NK-92 (cell line): ENCODE data around the gene TMEM42.

Experiments
- DNase-seq: peaks from one replicate; lab custom pipeline; 2025; ENCODE audit not compliant: unreplicated experiment; lab: John Stamatoyannopoulos, UW

Gene TMEM42

DNA sequence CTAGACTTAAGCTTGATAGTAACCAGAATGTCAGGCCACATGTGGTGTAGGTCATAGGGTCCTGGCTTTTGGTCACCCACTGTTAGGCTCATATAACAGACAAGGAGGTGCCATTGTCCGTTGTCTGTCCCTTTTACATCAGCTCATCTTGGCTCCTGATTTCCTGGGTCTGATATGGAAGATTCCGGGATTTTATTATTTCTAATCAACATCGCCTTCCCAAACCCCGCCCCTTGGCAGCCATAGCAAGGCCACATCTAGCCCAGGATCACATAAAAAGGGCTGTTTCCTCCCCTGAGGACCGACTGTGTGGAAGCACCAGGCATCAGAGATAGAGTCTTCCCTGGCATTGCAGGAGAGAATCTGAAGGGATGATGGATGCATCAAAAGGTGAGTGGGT is 12.6 kb downstream of the TMEM42 start, which contains the start of gene TGM4:
TGM4 (plus strand) TSS at position 301 of the 400 bp plus-strand sequence; CDS start at position 372, 71 bp downstream.
- no peak for DNase-seq

GRCh38 chr3:44875596-44875995 is 13.9 kb downstream of the TMEM42 start:
- DNase-seq: no peak

DNA sequence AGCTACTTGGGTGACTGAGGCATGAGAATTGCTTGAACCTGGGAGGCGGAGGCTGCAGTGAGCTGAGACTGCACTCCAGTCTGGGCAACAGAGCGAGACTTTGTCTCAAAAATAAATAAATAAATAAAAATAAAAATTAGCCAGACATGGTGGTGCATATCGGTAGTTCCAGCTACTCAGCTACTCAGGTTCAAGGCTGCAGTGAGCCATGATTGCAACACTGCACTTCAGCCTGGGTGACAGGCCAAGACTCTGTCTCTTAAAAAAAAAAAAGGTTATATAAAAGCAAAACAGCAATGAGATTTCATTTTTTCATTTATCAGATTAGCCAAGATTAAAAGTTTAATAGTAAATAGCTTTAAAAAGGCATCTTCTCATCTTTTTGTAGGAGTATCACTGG is 15.6 kb downstream of the TMEM42 start:
- no peak for DNase-seq

GRCh38 chr3:44880284-44880683 is 18.6 kb downstream of the TMEM42 start:
- DNase-seq: no peak

GRCh38 chr3:44883213-44883955 is 21.7 kb downstream of the TMEM42 start:
- DNase-seq: no peak

DNA sequence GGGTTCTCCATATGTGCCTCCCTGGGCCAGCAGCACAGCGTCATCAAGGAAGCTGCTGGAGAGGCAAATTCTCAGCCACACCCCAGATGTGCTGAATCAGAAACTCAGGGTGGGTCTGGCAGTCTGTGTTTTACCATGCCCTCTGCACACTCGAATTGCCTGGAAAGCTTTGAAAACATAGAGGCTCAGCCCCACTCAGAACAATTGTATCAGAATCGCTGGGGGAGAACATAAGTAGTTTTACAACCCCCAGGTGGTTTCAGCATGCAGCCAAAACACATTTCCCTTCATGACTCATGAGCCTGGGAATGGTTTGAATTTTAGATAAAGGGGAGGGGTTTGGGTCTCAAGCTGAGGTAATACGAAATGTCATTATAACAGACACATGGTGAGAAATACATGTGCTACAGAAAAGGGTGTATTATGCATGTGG is 22.3 kb downstream of the TMEM42 start:
- DNase-seq: no peak

- DNase-seq: no peak
These were observed 23.9 kb downstream of the TMEM42 start for GRCh38 chr3:44885618-44886017.

DNA sequence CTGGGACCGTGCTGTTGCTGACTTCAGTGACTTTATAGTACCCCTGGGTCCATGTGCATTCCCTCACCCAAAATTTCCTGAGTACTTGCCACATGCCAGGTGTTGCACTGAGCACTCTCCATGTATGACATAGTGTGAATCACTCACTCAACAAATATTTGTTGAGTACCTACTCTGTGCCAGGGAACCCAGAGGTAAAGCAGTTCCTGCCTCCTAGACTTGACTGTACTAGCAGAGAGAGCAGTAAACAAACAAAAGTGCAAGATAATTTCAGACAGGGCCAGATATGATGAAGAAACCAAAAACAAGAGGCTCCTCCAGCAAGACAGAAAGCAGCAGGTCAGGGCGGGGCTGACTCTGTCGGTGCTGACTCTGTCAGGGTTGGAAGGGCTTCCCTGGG is 24.8 kb downstream of the TMEM42 start:
- no peak for DNase-seq

DNA sequence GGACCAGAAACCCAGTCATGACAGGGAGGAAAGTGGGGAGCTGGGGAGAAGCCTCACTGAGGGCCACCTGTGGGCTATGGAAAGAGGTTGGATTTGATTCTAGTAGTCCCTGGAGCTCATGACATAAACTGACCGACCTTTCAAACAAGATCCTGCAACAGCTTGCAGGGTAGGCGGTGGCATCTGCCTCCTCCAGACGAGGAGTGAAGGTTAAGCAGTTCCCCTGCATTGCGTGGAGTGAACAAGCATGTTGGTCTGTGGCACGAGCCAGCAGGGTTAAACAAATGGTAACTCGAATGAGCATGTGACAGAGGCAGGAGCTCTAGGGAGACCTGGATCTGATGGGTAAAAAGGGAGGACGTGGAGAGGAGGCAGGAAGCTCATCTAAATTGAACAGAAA is 25.4 kb downstream of the TMEM42 start:
- DNase-seq: no peak

DNA sequence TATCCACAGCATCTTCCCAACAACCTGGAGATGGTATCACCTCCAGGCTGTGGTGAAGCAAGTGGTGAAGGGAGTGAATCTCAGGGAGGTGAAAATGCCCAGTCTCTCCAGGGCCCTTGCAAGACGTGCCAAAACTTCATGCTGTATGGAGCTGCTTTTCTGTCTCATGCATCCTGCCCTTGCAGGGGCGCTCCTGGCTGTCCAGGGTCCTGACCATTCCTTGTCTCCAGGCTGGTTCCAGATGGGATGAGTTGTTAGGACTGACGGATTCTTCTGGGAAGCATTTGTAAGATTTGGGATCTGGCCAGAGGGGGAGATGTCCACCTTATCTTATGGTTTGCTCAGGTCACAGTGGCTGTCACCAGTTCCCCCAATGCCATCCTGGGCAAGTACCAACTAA is 28.5 kb downstream of the TMEM42 start:
- no peak for DNase-seq

DNA sequence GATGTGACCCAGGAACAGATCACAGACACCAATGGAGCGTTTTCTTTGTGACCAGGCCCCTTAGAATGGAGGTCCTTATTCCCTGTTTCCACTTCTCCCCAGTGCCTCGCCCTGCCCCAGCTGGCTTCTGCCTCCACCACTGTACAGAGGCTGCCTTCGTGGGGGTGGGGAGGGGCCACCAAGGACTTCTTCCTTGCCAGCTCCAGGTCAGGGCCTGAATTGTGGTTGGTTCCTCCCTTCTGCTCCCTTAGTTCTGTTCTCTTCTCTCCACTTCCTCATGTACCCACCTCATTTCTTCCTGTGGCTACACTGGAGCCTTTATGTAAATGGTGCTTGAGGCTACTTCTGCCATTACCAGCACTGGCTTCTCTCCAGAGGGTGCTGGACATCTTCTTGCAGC is 29.1 kb downstream of the TMEM42 start:
- DNase-seq: no peak

GRCh38 chr3:44892689-44893088 is 31.0 kb downstream of the TMEM42 start:
- no peak for DNase-seq

GRCh38 chr3:44893097-44893496 is 31.4 kb downstream of the TMEM42 start:
- DNase-seq: no peak

- no peak for DNase-seq
These were observed 32.8 kb downstream of the TMEM42 start for GRCh38 chr3:44894485-44894884.

DNA sequence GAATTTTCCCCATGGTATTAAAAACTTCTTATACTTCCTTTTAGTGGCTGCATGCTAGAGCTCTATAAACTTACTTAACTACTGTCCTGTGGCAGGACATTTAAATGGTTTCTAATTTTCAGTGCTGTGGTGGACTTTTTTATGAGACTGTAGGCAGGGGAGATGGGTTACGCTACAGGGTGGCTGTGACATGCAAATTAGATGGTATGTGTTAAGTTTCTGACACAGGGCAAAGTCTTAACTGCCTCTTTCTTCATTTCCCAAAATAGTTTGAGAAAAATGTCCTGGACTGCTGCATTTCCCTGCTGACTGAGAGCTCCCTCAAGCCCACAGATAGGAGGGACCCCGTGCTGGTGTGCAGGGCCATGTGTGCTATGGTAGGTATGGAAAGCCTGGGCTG is 34.7 kb downstream of the TMEM42 start:
- DNase-seq: no peak

DNA sequence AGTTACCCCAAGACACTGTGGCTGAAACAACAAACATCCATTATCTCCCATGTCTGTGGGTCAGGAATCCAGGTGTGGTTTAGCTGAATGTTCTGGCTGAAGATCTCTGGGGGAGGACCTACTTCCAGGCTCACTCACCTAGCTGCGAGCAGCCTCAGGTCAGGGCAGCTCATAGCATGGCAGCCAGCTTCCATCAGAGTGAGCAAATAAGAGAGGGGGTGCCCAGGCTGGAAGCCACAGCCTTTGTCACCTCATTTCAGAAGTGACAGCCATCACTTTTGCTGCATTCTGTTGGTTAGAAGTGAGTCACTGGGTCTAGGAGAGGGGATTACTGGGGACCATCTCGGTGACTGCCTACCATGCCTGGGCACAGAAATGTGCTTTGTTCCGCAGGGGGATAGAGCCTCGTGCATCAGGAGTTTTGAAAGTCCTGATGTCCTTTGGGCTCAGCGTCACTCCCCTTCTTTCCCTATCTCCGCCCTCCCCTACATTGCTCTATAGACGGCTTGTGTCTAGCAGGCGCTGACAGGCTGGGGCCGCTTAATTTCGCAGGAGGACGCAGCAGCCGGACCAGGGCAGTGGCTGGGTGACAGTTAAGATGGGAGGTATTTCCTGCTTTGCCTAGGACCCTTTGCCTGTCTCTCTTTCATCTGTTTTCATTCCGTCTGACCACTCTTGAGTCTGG is 38.1 kb downstream of the TMEM42 start:
- no peak for DNase-seq

DNA sequence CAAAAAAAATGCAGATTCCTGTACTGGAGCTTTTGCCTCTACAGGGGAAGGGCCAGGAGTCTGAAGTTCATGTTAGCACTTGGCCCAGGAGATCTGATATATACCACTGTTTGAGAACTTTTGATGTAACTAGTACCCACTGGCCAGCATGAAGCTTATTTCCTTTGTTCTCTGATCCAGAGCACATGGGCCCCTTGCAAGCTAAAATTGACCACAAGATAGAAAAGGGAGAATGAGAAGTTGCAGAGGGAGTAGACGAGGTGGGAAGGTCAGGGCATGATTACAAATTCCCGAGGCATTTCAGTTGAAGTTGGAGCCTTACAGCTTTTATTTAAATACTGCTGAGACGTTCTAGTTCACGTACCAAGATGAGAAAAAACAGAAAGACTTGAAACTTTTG is 40.9 kb downstream of the TMEM42 start:
- no peak for DNase-seq

DNA sequence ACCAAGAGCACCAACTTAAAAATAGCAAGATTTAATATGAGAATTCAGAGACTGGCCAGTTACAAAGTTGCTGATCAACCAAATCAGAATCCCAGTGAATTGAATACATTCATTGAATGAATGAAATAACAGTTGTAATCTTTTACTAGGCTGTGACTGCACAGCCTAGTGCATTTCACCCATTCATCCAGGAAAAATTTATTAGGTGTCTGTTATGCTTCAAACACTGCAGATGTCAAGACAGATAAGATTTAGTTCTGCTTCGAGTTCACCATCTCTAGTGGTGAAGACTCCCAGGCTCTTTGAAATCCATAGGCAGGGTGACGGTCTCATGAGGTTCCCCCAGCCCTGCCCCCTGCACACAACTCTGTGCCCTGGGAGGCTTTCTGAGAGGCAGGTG is 41.6 kb downstream of the TMEM42 start:
- DNase-seq: no peak

DNA sequence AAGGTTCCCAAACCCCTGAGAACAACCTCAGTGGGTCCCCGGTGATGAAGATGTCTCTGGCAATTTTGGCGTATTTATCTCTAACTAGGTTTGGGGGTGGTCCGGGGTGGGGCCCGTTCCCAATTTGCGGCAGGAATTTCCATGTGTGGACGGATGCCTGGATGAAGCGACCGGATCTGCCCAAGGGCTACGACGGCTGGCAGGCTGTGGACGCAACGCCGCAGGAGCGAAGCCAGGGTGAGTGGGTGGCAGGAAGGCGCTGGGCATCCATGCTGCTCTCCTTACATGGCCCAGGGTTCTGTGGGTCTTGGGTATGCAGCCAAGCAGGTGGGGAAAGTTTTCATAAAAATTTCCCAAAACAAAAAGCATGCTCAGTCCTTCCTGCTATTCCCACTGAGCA is 42.0 kb downstream of the TMEM42 start:
- no peak for DNase-seq

DNA sequence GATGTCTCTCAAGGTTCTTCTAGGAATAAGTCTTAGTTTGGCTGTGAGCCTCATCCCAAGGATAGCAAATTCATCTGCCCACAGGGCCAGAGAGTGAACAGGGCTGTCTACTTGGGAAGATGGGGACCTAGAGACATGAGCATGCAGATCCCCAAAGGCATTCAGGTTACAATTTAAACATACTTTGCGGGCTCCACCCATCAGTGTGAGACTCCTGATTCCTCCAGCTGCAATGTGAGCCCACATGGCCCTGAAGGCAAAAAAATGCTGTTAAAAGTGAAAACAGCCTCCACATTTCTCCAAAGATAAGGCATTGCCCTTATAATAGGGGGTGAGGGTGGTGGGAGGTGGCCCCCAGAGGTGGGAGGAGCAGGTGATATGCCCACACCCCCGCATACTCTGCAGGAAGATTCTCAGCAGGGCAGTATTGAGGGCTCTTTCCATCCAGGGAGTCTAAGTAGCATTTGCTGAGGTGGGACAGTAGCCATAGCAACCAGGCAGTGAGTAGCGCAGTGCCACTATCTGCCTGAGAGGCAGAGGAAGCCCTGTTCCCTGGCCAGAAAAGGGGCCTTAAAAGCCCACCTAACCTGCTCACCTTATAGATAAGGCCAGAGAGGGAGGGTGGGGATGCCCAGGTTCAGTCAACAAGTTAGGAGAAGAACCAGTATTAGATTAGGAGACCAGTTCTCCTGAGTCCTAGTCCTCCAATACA is 43.9 kb downstream of the TMEM42 start:
- DNase-seq: no peak

DNA sequence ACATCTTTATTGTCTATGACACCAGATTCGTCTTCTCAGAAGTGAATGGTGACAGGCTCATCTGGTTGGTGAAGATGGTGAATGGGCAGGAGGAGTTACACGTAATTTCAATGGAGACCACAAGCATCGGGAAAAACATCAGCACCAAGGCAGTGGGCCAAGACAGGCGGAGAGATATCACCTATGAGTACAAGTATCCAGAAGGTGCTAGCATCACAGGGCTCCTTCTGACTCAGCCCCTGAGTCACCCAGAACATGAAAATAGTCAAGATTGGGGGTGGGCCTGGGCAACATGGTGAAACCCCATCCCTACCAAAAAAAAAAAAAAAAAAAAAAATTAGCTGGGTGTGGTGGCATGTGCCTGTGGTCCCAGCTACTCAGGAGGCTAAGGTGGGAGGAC is 45.3 kb downstream of the TMEM42 start:
- DNase-seq: no peak

- DNase-seq: no peak
These were observed 45.9 kb downstream of the TMEM42 start for GRCh38 chr3:44907612-44908011.
